Epidermal melanocyte (primary cell): ENCODE results near the gene ADAM19.

Source experiments
- DNase-seq: peaks from one replicate; pipeline ENCODE4 v3.0.0; 2011; ENCODE audit warnings: low spot score; ENCODE audit not compliant: insufficient read length

The ADAM19 gene

DNA sequence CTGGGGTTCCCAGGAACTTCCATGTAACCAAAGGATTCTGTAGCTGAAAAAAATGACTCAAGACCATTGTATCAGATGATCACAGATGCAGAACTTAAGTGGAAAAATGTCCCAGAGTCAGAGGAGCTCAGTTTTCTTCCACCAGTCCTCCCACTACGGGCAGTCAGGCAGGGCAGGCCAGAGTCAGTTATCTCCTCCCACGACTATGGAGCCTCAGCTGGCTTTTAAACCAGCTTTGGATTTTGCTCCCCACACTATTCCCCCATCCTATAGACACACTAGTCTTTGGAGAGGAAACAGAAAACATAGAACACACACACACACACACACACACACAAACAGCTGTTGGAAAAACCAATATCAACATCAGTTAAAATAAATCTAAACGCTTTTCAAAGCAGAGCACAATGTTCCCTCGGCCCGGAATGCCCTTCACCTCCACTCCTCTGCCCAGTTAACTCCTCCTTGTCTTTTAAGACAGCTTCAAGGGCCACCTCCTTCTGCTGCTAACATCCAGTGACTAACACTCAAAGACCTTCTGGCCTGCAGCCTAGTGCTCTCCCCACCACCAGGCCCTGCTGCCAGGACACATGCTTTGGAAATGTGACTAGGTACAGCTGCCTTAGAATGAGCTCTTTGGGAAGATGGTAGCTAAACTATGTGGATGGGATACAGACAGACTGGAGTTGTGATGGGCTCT, 58.8 kb downstream of the ADAM19 start:
- peak; percentile 32 for DNase-seq

- no peak for DNase-seq
Observed at GRCh38 chr5:157516006-157516405, 59.6 kb downstream of the ADAM19 start.

DNA sequence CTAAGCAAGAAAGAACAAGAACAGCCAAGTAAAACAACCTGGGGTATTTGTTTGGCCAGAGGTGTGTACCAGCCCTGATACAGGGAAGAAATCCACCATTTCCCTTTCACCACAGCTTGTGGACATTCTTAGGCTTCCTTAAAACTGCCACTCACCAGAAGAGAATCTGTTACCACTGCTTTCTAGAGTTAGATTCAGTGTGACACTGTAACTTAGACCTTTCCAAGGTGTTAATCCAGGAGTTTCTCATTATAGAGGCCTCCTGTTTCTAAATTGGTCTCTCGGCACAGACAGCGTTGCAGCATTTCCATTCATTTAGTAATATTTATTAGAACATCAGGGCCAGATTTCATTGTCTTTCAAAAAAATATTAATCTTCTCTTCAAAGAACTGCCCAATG, 60.6 kb downstream of the ADAM19 start:
- DNase-seq: no peak

DNA sequence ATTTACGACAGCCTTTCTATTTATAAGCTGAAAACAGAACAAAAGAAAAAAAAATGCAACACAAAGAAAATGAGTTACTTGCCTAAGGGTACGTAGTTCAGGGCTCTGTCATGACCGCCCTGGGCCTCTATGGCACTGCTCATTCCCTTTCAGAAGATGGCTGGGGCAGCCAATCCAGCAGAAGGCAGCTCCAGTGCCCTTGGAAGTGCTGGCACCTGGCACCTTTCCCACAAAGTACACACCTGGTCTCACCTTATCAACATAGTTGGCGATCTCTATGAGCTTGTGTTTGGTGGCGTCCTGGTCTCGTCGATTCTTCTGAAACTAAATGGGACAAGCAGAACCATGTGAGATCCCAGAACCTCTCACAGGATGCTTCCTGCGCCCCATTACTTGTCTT, 62.4 kb downstream of the ADAM19 start:
- no peak for DNase-seq

GRCh38 chr5:157511651-157512644, 63.6 kb downstream of the ADAM19 start:
- peak; percentile 73 for DNase-seq

GRCh38 chr5:157510682-157511081, 64.9 kb downstream of the ADAM19 start:
- no peak for DNase-seq

DNA sequence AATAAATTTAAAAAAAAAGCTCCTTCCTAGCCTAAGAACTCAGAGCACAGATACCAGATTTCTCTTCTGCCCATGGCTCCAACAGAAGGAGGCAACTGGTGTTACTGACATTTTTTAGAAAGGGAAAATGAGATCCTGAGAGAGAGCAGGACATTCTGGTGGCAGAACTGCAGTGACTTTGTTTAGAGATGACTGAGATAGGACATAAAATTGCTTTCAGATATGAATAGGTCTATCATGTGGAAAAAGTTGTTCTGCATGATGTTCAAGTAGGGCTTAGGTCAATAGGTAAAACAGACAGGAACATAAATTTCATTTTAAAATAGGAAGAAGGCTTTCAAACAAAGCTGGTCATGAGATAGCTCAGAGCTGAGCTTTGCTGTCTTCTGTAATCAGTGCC, 66.0 kb downstream of the ADAM19 start:
- no peak for DNase-seq

GRCh38 chr5:157509093-157509492, 66.5 kb downstream of the ADAM19 start:
- DNase-seq: no peak

- DNase-seq: no peak
Observed at GRCh38 chr5:157506981-157507780, 68.4 kb downstream of the ADAM19 start.

GRCh38 chr5:157506066-157506590, 69.4 kb downstream of the ADAM19 start:
- no peak for DNase-seq

DNA sequence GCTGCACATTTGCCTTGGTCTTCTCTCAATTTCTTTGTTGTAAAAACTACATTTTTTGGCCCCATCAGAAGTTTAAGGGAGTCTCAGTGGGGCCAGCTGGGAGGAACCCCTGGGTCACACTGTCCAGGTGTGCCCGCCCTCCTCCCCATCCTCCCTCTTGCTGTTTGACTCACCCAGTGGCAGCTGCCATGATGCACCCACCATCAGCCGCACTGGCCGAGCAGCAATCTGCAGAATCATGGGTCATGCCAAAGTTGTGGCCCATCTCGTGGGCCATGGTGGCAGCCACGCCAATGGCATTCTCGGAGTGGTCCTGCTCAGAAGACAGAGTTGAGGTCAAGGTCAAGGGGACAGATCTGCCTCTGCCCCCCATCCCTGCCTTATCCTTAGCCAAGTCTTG, 70.1 kb downstream of the ADAM19 start:
- DNase-seq: no peak

DNA sequence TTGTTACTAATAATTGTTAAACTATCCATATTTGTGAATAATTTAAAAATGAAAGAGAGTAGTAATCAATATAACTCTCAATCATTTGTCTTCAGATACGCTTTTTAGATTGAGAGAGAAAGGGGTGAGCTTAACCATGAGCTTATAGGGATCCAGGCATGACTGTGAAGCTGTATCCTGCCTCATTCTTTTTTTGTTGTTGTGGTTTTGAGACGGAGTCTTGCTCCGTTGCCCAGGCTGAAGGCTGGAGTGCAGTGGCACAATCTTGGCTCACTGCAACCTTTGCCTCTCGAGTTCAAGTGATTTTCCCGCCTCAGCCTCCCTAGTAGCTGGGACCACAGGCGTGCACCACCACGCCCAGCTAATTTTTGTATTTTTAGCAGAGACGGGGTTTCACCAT, 71.5 kb downstream of the ADAM19 start:
- DNase-seq: no peak

- no peak for DNase-seq
Observed at GRCh38 chr5:157502143-157502647, 73.4 kb downstream of the ADAM19 start.

GRCh38 chr5:157497875-157498611, 77.5 kb downstream of the ADAM19 start:
- no peak for DNase-seq

- DNase-seq: no peak
Observed at GRCh38 chr5:157496864-157497263, 78.7 kb downstream of the ADAM19 start.

DNA sequence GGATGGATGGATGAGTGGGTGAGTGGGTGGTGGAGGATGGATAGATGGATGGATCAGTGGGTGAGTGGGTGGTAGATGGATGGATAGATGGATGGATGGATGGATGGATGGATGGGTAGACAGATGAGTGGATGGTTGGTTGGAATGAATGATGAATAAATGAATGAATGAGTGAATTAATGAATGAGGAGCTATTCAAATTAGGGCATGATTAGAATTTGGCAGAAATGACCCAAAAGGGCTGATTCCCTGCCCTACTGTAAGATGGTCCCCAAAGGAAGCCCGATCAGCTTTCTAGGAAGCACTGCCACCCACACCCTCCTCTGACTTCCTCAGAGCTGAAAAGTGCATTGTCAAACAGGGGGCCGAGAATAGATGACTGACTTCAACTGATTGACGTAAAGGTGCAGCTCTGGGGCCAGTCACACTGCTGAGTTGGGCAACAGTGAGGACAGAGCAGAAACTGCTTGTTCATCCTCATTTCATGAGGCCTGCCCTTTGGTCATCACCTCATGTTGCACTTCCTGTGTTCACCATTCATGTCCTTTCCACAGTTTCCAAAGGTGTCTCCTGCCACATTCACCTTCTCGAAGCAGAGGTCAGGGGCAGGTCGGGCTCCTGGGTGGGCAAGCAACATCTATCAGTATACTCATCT, 81.3 kb downstream of the ADAM19 start:
- DNase-seq: no peak

DNA sequence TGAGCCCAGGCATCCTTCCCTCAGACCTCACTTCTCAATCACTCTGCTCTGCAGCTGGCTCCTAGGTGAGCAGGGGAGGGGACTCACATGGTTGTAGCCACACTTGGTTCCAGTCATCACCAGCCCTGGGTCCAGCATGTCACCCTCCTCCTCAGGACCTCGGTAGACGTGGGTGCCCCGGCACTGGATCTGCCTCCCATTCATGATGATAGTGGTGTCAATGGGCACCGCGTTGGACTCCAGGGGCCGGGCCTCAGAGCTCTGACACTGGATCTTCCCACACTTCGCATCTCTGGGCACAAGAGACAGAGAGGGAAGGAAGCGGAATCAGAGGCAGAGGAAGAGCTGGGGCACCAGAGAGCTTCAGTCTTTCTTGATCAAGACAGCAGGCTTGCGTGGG, 82.7 kb downstream of the ADAM19 start:
- DNase-seq: no peak

DNA sequence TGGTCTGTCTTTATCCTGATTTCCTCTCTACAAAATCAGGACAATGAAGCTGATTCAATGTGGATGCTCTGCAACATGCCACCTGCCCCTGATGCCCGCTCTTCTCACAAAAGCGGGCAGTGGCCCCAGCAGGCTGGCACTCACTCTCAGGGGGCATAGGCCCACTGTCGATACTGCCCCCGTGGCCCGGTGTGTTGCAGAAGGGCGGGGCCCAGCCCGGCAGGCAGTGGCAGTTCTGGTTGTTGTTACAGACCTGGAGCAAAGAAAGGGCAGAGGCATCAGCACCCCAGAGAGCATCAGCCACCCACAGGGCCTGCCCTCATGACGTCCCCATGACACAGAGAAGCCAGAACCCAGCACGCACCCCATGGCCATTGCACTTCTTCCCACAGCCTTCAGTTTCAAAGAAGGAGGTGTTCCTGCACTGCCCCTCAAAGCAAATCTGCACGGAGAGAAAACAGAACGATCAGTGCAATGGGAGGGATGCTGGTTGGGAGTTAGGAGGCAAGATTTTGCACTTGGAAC, 84.0 kb downstream of the ADAM19 start:
- no peak for DNase-seq

GRCh38 chr5:157487358-157487757, 88.2 kb downstream of the ADAM19 start:
- DNase-seq: no peak

- DNase-seq: no peak
Observed at GRCh38 chr5:157486861-157487260, 88.7 kb downstream of the ADAM19 start.
